Colonic mucosa (tissue), 4 donors: ENCODE results near the gene HOXA11. TPM values are rescaled to one million over a fixed set of nuclear protein-coding genes. Genes with fewer than 3 reads are reported as not detected.

Experiments used
- DNase-seq: peaks from one replicate; pipeline ENCODE4 v3.0.0-alpha.2; 2020
- H3K27ac ChIP-seq: fragments of 200-600 bp; one replicate; pipeline ENCODE4 v1.8.0; 2021
- H3K27me3 ChIP-seq: fragments of 200-600 bp; one replicate; pipeline ENCODE4 v1.8.0; 2021
- H3K36me3 ChIP-seq: fragments of 200-600 bp; one replicate; pipeline ENCODE4 v1.8.0; 2021
- H3K4me1 ChIP-seq: fragments of 200-600 bp; one replicate; pipeline ENCODE4 v1.8.0; 2021; ENCODE audit warnings: mild to moderate bottlenecking
- H3K4me3 ChIP-seq: fragments of 200-600 bp; one replicate; pipeline ENCODE4 v1.8.0; 2021
- H3K9ac ChIP-seq, 2 donors: one replicate each; pipeline ENCODE4 v1.7.0; 2013; ENCODE audit warnings: control low read depth in 2 of 2, low read depth in 2 of 2, low read length in 2 of 2
- H3K9me3 ChIP-seq: fragments of 200-600 bp; one replicate; pipeline ENCODE4 v1.8.0; 2021
- intact Hi-C: fragments of 100-400 bp; cut with DNase I; formaldehyde crosslinking; loops from one replicate; pipeline ENCODE4 v1.14.1; 2022
- total RNA-seq, 2 donors: library from RNA; stranded (reverse); fragmentation: NEBNext Ultra II Directional in 1 of 2; extraction: Animal tissue kit (Norgen Biotek cat#: 25700) in 1 of 2; gene quantifications; one replicate each; pipeline ENCODE4 v1.2.1, GENCODE V29; 2021
- TF ChIP-seq, protein P1 (sequence below): fragments of 200-600 bp; IDR thresholded peaks from one replicate; pipeline ENCODE4 v1.8.0; 2022; ENCODE audit warnings: antibody characterized with exemption, mild to moderate bottlenecking
- donor health status: healthy.
- donor health status: DM: no; HTN: no; CAD: no.
- donor health status: DM: no; HTN: no; CAD: no.

HOXA11 gene
- total RNA-seq, 2 donors from 2014 or later, result 2.9 to 3.7 TPM

DNA sequence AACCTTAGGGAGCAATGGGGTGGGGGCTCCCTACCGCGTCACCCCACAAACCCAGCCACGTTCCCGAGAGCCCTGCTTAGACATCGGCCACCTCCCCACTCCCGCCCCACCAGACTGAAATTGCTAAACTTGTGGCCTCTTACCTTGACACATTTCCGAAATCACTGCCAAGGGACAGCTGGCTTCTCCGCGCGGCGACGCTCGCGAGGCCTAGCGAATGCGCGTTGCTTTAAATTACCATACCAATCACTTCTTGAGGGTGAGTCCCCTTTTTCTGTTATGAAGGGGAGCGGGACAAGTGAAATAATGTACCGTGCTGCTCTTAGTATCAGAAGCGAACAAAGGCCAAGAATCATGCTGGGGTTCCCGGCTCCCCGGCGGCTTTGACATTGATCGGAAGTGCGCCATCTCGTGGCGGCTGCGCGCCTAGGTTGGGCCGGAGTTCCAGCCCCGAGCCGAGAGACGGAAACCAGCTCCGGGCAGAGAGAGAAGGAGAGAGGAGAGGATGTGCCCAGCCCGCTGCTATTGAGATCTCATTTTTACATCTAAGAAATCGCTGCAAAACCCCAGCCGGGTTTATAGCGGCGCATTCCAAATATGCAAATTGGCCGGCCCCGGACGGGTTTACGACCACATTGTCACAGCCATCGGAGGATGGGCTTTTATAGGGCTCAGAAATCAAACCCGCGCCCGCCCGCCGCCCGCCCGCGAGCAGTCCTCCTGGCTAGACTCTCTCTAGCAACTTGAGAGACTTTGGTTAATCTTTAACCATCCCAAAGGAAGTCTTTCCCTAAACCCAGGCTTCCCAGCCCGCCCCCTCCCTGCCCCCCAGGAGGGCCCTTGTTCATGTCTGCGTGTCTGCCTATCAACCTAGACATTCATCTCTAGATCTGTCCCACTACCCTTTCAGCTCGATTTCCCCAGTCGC is 5.3 kb downstream of the HOXA11 start:
- Histone ChIP-seq H3K9me3 (no peaks in the 10 kb centered on the region), H3K4me3 (peak overlapping the region; percentile 28), H3K4me1 (peaks cover 20% of the 10 kb centered on the region), H3K9ac (peak overlapping the region; percentile 63 to 98), H3K36me3 (no peaks in the 10 kb centered on the region), H3K27me3 (no peaks in the 10 kb centered on the region), H3K27ac (peak overlapping the region; percentile 94)
- intact Hi-C loops, result no loop called here
- DNase-seq, result peak; percentile 90
- TF ChIP-seq, protein P1, sequence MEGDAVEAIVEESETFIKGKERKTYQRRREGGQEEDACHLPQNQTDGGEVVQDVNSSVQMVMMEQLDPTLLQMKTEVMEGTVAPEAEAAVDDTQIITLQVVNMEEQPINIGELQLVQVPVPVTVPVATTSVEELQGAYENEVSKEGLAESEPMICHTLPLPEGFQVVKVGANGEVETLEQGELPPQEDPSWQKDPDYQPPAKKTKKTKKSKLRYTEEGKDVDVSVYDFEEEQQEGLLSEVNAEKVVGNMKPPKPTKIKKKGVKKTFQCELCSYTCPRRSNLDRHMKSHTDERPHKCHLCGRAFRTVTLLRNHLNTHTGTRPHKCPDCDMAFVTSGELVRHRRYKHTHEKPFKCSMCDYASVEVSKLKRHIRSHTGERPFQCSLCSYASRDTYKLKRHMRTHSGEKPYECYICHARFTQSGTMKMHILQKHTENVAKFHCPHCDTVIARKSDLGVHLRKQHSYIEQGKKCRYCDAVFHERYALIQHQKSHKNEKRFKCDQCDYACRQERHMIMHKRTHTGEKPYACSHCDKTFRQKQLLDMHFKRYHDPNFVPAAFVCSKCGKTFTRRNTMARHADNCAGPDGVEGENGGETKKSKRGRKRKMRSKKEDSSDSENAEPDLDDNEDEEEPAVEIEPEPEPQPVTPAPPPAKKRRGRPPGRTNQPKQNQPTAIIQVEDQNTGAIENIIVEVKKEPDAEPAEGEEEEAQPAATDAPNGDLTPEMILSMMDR, result peak; percentile 93

DNA sequence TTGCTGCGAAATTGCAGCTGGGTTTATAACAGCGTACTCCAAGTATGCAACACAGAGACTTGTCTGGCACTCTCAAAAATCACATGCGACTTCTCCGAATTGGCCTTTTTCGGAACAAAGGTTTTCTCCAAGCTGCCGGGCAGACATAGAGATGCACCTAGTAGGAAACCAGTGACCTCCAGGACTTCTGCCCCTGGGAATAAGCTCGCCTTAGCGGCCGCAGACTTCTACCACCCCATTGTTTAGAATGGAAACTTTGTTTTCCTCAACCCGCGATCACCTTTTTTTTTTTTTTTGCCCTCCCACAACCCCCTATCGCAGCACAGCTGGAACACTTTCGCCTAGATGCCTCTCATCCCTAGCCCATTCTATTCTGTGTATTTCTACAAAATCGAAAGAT is 6.0 kb downstream of the HOXA11 start:
- H3K27me3 ChIP-seq, result peaks cover 3% of the 10 kb centered on the region
- H3K27ac ChIP-seq, result peak overlapping the region; percentile 94
- TF ChIP-seq, protein P1, result no peak
- H3K4me3 ChIP-seq, result peak overlapping the region; percentile 28
- intact Hi-C loops, result no loop called here
- H3K9ac ChIP-seq, result peak overlapping the region; percentile 63 to 98
- DNase-seq, result no peak
- H3K36me3 ChIP-seq, result no peaks in the 10 kb centered on the region
- H3K9me3 ChIP-seq, result no peaks in the 10 kb centered on the region
- peaks cover 20% of the 10 kb centered on the region for H3K4me1 ChIP-seq

DNA sequence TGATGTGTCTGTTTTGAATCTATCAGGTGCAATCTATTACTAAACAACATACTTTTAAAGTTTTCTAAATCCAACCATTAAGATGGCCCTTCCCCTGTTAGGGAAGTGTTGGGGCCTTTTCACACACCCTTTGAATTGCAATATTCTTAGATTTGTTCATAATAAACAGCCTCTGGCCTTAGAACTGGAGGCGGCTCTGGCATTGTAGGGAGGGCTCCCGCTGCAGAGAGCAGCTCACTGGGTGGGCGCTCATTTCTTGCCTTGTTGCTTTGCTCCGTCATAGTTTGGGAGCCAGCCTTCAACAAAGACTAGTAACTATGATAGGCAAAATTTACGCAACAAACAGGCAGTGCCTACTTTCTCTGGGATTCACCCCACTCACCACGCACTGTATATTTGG is 6.7 kb downstream of the HOXA11 start:
- H3K27me3 ChIP-seq, result peaks cover 9% of the 10 kb centered on the region
- DNase-seq, result no peak

DNA sequence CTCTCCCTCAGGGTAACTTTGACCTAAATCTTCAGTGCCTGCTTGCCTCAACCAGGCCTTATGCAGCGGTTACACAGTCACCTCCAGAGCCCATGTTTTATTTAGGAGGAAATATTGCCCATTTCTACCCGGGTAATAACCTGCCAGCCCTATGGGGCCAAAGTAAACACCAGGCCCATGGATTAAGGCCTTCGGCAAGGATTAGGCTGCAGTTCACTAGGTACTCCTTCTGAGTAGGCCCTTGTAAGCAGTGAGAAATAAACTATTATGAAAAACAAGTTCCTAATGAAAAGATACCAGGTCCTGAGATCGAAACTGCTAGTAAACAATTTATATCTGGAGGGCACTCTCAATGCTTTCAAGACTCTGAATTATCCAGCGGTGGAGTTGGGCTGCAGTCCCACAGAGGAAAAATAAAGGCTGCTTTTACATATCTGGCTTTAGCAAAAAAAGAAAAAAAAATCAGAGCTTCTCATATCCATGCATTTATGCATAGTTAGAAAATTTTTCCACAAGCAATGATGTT is 7.2 kb downstream of the HOXA11 start:
- no peaks in the 10 kb centered on the region for H3K36me3 ChIP-seq
- H3K4me1 ChIP-seq, result peaks cover 14% of the 10 kb centered on the region
- TF ChIP-seq, protein P1, result no peak
- peak overlapping the region; percentile 67 to 98 for H3K9ac ChIP-seq
- H3K9me3 ChIP-seq, result no peaks in the 10 kb centered on the region
- no peak for DNase-seq
- intact Hi-C loops, result no loop called here
- peaks cover 10% of the 10 kb centered on the region for H3K27me3 ChIP-seq
- peak overlapping the region; percentile 94 for H3K27ac ChIP-seq
- H3K4me3 ChIP-seq, result peak overlapping the region; percentile 28

More for the DNA sequence above, 6.7 kb downstream of the HOXA11 start:
- peak overlapping the region in 1 of 2 donors; percentile 98 for H3K9ac ChIP-seq
- peak overlapping the region; percentile 94 for H3K27ac ChIP-seq
- TF ChIP-seq, protein P1, result no peak
- no peaks in the 10 kb centered on the region for H3K9me3 ChIP-seq
- peak overlapping the region; percentile 28 for H3K4me3 ChIP-seq
- H3K4me1 ChIP-seq, result peaks cover 19% of the 10 kb centered on the region
- H3K36me3 ChIP-seq, result no peaks in the 10 kb centered on the region
- intact Hi-C loops, result no loop called here

DNA sequence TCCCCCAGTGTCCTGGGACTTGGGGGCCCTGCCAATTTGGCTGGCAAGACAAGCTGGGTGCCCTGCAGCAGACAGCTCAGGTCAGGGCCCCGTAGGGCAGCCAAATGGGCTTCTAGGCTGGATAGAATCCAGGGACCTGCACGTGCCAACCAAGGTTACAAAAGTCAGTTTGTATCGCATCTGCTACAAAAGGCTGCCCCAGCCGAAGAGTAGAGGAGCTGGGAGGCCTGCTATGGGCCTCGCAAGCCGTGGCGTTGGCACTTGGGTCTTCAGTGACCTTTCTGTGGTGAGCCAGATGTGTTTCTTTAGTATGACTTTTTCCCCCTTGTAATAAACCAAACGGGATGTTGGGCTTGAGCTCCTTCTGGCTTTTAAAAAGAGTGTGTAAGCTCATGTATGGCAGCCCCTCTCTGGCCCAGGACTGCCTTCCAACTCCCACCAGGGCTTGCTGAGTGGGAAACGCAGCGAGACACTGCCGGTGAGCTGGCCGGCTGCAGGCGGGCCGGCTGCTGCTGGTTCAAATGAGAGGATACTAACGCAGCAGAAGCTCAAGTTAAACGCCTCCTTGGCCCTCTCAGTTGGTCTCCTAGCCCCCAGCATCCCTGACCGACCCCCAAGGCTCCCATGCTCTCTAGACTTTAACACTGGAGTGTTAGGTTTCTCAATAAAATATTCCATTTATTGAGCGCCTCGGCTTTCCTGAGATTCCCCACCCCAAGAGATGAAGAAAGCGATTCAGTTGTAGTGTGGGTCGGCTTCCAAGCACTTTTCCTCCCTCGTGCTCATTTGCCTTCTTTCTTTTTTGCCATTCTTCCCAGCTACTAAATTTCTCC is 7.9 kb downstream of the HOXA11 start:
- Histone ChIP-seq H3K36me3 (no peaks in the 10 kb centered on the region), H3K4me3 (peak overlapping the region; percentile 28), H3K9ac (peak overlapping the region; percentile 67 to 98), H3K27me3 (peaks cover 10% of the 10 kb centered on the region), H3K9me3 (no peaks in the 10 kb centered on the region), H3K4me1 (peaks cover 10% of the 10 kb centered on the region), H3K27ac (peak overlapping the region; percentile 94)
- intact Hi-C loops, result no loop called here
- DNase-seq, result no peak
- TF ChIP-seq, protein P1, result no peak
